GM12892 (cell line): ENCODE data around the gene FMR1NB.

Experiments used
- POLR2A ChIP-seq: IDR thresholded peaks from 2 replicates; pipeline ENCODE4 v1.6.1; 2011; ENCODE audit warnings: low read depth, low read length, control low read depth
- POLR2AphosphoS5 ChIP-seq: IDR thresholded peaks from 2 replicates; pipeline ENCODE4 v1.6.1; 2011; ENCODE audit warnings: low read depth, low read length, control low read depth
- TAF1 ChIP-seq: IDR thresholded peaks from 2 replicates; pipeline ENCODE4 v1.6.1; 2011; ENCODE audit warnings: low read depth, mild to moderate bottlenecking, control low read depth, low read length, borderline replicate concordance

DNA sequence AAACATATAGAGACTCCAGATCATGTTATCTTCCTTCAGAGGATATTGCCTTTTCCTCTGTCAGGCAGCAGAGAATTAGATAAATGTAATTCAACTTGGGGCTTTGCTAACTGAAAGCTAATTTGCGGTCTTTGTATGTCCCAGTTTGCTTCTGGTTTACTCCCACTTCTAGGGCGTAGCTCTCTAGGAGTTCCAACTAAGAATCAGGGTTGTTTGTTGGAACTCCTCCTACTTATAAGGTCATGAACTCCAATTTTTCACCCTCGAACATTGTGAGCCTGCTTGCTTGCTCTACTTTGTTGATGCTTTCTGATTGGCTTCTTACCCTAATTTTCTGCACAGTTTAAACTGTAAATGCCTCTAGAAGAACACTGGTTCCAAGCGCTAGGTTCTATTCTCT is 66.1 kb downstream of the FMR1NB start:
- TF ChIP-seq POLR2A, result no peak
- TF ChIP-seq TAF1, result no peak
- no peak for TF ChIP-seq POLR2AphosphoS5
